ENCODE data around the gene UNG. TPM values are rescaled to one million over a fixed set of nuclear protein-coding genes. Genes with fewer than 3 reads are reported as not detected.

Gene UNG
- total and polyA plus RNA-seq, 9 of the 15 experiments (the other 6 are each of a cell fraction or from before 2014, with no cell fraction given), result 8.4 to 59.8 (median 41.0) TPM

GRCh38 chr12:109115758-109116610 is 18.6 kb downstream of the UNG start, which contains the start of gene ACACB (continued):
- TF ChIP-seq ZNF592 (IDR thresholded peaks at IDR 0.05) (no peak), ZKSCAN8 (CRISPR knock-in tag; IDR thresholded peaks at IDR 0.05) (no peak), GTF2A2 (tag; IDR thresholded peaks at IDR 0.05) (no peak), CTCF (IDR thresholded peaks at IDR 0.05 in 2 of 3, conservative IDR thresholded peaks at IDR 0.05 in 1 of 3; ENCODE audit: insufficient read depth in 2 of 3, low read depth in 1 of 3, low read length in 3 of 3) (no peak), PHF21A (IDR thresholded peaks at IDR 0.05; ENCODE audit: borderline replicate concordance, low read depth) (no peak), WHSC1 (IDR thresholded peaks at IDR 0.05; ENCODE audit: low read length) (no peak), ZBTB17 (CRISPR knock-in tag; IDR thresholded peaks at IDR 0.05) (no peak)

Data from K562 (cell line).